ENCODE data around the gene TSFM. TPM values are rescaled to one million over a fixed set of nuclear protein-coding genes. Genes with fewer than 3 reads are reported as not detected.
A peak's percentile ranks its signal among the peaks of the same experiment; 100 is the strongest.

The TSFM gene
- total and polyA plus RNA-seq, 2 of the 13 experiments (the other 11 are each of a cell fraction or from before 2014, with no cell fraction given) = 29.8 to 68.3 TPM

- TF ChIP-seq NFKB2 (CRISPR knock-in tag; IDR thresholded peaks at IDR 0.05; ENCODE audit: borderline replicate concordance) (no peak; the same call in 1 of the 2 replicates), MTA1 (CRISPR knock-in tag; IDR thresholded peaks at IDR 0.05; ENCODE audit: borderline replicate concordance) (peak; percentile 32; the same call in 1 of the 2 replicates), DMAP1 (CRISPR knock-in tag; IDR thresholded peaks at IDR 0.05) (no peak), ZNF446 (CRISPR knock-in tag; IDR thresholded peaks at IDR 0.05) (peak; percentile 50; the same call in 1 of the 2 replicates), ZMYM4 (CRISPR knock-in tag; IDR thresholded peaks at IDR 0.05) (0 out of 2 replicates have a peak, but pooled peaks have one; percentile 45), PAWR (CRISPR knock-in tag; IDR thresholded peaks at IDR 0.05; ENCODE audit: borderline replicate concordance) (no peak), POGZ (CRISPR knock-in tag; IDR thresholded peaks at IDR 0.05) (peak; percentile 53; the same call in 1 of the 2 replicates), CEBPB (IDR thresholded peaks at IDR 0.05; ENCODE audit: borderline replicate concordance, low read depth, low read length) (no peak), ZNF343 (CRISPR knock-in tag; IDR thresholded peaks at IDR 0.05) (no peak), HDAC1 (CRISPR knock-in tag; IDR thresholded peaks at IDR 0.05) (peak; percentile 35; the same call in 1 of the 2 replicates), ZNF841 (CRISPR knock-in tag; IDR thresholded peaks at IDR 0.05; ENCODE audit: borderline replicate concordance) (no peak), KDM2A (CRISPR knock-in tag; IDR thresholded peaks at IDR 0.05; ENCODE audit: borderline replicate concordance, low read depth) (peak; percentile 66; the same call in 1 of the 2 replicates), MAFK (conservative IDR thresholded peaks at IDR 0.05 in 1 of 2, IDR thresholded peaks at IDR 0.05 in 1 of 2; ENCODE audit: low read length in 2 of 2) (no peak), ZNF691 (CRISPR knock-in tag; IDR thresholded peaks at IDR 0.05; ENCODE audit: borderline replicate concordance, low read depth) (no peak), ZNF737 (CRISPR knock-in tag; IDR thresholded peaks at IDR 0.05; ENCODE audit: borderline replicate concordance) (no peak), KLF11 (CRISPR knock-in tag; IDR thresholded peaks at IDR 0.05) (0 out of 2 replicates have a peak, but pooled peaks have one; percentile 50), ZNF605 (CRISPR knock-in tag; IDR thresholded peaks at IDR 0.05) (peak; percentile 17; the same call in 1 of the 2 replicates), GATAD1 (CRISPR knock-in tag; IDR thresholded peaks at IDR 0.05) (peak; percentile 50; the same call in 1 of the 2 replicates), GABPB1 (CRISPR knock-in tag; IDR thresholded peaks at IDR 0.05) (peak; percentile 44; the same call in 1 of the 2 replicates), XRCC5 (optimal IDR thresholded peaks at IDR 0.05; ENCODE audit: low read length) (peak; percentile 89), ZFY (CRISPR knock-in tag; IDR thresholded peaks at IDR 0.05) (0 out of 2 replicates have a peak, but pooled peaks have one; percentile 8), THAP11 (CRISPR knock-in tag; IDR thresholded peaks at IDR 0.05) (peak; percentile 26; the same call in 1 of the 2 replicates)
- TF ChIP-seq, protein P1, sequence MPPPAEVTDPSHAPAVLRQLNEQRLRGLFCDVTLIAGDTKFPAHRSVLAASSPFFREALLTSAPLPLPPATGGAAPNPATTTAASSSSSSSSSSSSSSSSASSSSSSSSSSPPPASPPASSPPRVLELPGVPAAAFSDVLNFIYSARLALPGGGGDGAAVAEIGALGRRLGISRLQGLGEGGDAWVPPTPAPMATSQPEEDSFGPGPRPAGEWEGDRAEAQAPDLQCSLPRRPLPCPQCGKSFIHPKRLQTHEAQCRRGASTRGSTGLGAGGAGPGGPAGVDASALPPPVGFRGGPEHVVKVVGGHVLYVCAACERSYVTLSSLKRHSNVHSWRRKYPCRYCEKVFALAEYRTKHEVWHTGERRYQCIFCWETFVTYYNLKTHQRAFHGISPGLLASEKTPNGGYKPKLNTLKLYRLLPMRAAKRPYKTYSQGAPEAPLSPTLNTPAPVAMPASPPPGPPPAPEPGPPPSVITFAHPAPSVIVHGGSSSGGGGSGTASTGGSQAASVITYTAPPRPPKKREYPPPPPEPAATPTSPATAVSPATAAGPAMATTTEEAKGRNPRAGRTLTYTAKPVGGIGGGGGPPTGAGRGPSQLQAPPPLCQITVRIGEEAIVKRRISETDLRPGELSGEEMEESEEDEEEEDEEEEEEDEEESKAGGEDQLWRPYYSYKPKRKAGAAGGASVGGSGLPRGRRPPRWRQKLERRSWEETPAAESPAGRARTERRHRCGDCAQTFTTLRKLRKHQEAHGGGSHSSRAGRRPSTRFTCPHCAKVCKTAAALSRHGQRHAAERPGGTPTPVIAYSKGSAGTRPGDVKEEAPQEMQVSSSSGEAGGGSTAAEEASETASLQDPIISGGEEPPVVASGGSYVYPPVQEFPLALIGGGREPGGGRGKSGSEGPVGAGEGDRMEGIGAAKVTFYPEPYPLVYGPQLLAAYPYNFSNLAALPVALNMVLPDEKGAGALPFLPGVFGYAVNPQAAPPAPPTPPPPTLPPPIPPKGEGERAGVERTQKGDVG (CRISPR knock-in tag; IDR thresholded peaks at IDR 0.05; ENCODE audit: borderline replicate concordance) = peak; percentile 88; the same call in 1 of the 2 replicates
- TF ChIP-seq, protein P2, sequence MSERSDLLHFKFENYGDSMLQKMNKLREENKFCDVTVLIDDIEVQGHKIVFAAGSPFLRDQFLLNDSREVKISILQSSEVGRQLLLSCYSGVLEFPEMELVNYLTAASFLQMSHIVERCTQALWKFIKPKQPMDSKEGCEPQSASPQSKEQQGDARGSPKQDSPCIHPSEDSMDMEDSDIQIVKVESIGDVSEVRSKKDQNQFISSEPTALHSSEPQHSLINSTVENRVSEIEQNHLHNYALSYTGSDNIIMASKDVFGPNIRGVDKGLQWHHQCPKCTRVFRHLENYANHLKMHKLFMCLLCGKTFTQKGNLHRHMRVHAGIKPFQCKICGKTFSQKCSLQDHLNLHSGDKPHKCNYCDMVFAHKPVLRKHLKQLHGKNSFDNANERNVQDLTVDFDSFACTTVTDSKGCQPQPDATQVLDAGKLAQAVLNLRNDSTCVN (CRISPR knock-in tag; IDR thresholded peaks at IDR 0.05; ENCODE audit: borderline replicate concordance) = 0 out of 2 replicates have a peak, but pooled peaks have one; percentile 43
Measured at GRCh38 chr12:57756406-57757341, 25.9 kb upstream of the TSFM start (continued).
